ENCODE measurements around the gene CORO1C.

DNA sequence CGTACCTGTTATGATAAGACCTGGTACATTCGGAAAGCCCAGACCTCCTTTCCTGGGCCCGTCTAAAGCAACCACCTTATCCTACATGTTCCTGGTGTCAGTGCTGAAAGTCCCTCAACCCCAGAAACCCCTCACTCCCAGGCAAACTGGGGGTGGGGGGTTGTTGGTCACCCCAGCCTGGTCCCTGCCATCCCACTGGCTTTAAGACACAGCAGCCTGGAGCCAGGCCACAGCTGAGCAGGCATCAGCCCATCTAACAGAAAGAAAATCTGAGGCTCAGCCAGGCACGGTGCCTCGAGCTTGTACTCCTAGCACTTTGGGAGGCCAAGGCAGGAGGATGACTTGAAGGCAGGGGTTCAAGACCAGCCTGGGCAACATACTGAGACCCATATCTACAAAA is 102.2 kb downstream of the CORO1C start:
- TF ChIP-seq, protein P1, sequence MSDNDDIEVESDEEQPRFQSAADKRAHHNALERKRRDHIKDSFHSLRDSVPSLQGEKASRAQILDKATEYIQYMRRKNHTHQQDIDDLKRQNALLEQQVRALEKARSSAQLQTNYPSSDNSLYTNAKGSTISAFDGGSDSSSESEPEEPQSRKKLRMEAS (IDR thresholded peaks at IDR 0.05) = no peak
- TF ChIP-seq, protein P2, sequence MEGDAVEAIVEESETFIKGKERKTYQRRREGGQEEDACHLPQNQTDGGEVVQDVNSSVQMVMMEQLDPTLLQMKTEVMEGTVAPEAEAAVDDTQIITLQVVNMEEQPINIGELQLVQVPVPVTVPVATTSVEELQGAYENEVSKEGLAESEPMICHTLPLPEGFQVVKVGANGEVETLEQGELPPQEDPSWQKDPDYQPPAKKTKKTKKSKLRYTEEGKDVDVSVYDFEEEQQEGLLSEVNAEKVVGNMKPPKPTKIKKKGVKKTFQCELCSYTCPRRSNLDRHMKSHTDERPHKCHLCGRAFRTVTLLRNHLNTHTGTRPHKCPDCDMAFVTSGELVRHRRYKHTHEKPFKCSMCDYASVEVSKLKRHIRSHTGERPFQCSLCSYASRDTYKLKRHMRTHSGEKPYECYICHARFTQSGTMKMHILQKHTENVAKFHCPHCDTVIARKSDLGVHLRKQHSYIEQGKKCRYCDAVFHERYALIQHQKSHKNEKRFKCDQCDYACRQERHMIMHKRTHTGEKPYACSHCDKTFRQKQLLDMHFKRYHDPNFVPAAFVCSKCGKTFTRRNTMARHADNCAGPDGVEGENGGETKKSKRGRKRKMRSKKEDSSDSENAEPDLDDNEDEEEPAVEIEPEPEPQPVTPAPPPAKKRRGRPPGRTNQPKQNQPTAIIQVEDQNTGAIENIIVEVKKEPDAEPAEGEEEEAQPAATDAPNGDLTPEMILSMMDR (IDR thresholded peaks at IDR 0.05; ENCODE audit: low read depth, low read length, missing input control) = no peak

Measured in liver (tissue), 2 donors.